HG03521 (cell line): Measurements from ENCODE around the gene SRD5A1.
"Not testable (repeated sequence)": the region's sequence is repeated elsewhere in the genome, so short reads cannot be mapped to it uniquely, and the experiment has no call there.

ENCODE experiments used
- ATAC-seq: cut with Tn5 transposase; IDR thresholded peaks from one replicate; pipeline ENCODE4 v1.9.1; 2021; ENCODE audit warnings: mild to moderate bottlenecking, moderate library complexity; ENCODE audit not compliant: unreplicated experiment

Gene SRD5A1

DNA sequence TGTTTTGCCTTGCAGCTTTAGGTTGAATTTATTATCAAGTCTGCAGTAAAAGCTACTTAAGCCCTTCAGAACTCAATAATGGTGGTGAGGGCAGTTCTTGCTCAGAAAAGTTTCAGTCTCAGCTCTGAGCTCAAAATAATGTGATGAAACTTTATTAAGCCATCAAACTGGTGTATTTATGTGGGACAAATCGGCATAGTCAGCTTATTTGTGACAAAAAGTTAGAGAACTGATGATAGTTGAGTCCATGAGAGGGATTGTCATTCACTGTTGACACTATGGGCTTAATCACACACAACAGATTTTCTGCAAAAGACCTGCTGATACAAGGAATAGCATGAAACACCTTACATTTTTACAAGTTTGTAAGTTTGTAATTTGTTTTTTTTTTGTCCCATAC, 9.4 kb downstream of the SRD5A1 start:
- no peak for ATAC-seq

DNA sequence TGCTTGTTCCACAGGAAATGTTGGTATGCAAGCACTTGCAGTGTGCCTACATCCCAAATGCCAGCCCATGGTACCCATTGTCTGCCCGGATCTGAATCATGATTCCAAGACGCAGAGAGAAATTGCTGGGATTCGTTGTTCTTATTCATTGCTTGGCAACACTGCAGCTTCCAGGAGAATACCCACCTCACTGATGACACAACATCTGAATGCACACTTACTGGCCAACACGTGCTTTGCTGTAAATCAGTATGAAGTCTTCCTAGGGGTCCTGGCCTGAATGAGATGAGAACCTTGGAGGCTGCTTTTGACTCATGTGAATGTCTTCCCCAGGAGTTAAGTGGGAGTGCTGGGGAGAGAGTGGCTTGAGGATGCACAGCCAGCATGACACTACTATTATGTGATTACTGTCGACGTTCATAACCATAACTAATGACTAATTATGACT, 11.6 kb downstream of the SRD5A1 start:
- no peak for ATAC-seq

DNA sequence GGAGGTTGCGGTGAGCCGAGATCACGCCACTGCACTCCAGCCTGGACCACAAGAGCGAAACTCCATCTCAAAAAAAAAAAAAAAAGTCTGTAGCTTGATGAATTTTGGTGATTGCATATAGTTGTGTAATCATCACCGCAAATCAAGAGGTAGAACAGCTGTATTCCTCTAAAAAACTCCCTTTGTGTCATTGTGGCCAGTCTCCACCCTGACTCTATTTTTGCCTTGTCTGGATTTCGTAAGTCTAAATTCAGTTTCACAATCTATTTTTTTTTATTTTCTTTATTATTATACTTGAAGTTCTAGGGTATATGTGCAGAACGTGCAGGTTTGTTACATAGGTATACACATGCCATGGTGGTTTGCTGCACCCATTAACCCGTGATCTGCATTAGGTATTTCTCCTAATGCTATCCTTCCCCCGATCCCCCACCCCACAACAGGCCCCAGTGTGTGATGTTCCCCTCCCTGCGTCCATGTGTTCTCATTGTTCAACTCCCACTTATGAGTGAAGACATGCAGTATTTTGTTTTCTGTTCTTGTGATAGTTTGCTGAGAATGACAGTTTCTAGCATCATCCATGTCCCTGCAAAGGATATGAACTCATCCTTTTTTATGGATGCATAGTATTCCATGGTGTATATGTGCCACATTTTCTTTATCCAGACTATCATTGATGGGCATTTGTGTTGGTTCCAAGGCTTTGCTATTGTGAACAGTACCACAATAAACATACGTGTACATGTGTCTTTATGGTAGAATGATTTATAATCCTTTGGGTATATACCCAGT, 12.5 kb downstream of the SRD5A1 start:
- ATAC-seq, result not testable (repeated sequence)

DNA sequence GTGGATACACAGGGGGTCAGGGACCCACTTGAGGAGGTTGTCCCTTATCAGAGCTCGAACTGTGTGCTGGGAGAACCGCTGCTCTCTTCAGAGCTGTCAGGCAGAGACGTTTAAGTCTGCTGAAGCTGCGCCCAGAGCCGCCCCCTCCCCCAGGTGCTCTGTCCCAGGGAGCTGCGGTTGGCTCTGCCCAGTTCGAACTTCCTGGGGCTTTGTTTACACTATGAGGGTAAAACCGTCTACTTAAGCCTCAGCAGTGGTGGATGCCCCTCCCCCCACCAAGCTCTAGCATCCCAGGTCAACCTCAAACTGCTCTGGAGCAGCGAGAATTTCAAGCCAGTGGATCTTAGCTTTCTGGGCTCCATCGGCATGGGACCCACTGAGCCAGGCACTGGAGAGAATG, 15.9 kb downstream of the SRD5A1 start:
- no peak for ATAC-seq

DNA sequence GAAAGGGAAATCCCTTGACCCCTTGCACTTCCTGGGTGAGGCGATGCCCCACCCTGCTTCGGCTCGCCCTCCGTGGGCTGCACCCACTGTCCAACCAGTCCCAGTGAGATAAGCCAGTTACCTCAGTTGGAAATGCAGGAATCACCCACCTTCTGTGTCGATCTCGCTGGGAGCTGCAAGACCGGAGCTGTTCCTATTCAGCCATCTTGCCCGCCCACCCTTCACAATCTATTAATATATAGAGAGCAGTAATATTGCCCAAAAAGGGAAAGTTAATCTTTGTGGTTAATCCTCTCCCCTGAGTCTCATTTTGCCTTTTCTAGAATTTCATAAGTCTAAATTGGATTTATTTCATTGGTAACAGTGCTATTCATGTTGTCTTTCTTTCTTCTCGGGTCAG, 16.4 kb downstream of the SRD5A1 start:
- no peak for ATAC-seq

DNA sequence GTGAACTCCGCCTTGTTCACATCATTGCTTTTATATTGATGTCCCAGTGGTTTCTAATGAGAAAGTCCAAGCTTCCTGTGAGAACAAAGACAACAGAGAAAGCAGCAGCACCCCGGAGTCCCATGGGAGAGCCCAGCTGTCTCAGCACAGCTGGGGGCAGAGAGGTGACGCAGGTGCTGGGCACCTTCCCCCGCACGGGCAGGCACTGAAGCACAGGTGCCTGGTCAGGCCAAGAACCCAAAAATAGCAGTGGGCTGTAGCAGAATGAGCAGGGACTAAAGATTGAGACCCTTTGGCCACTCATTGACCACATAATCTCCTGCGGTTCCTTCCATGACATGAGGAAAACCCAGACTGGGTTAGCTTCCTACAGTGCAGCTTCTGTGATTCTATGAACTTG, 18.8 kb downstream of the SRD5A1 start:
- peak; percentile 95 for ATAC-seq

DNA sequence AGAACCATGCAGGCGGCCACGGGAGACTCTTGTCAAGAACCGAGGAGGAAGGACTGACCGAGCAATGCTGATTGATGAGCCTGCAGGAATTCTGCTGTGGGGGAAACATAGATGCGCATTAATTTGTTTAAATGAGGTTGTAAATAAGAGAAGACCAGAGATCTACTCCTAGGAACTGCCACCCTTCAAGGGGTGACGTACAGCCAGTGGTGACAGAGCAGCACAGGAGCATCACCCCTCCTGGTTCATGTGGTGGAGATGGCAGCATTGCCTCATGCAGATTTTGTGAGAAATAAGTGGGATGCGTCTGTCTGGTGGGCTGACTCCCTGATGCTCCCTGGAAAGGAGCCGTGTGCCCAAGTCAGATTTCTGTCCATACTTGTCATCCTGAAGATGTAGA, 22.2 kb downstream of the SRD5A1 start:
- no peak for ATAC-seq

DNA sequence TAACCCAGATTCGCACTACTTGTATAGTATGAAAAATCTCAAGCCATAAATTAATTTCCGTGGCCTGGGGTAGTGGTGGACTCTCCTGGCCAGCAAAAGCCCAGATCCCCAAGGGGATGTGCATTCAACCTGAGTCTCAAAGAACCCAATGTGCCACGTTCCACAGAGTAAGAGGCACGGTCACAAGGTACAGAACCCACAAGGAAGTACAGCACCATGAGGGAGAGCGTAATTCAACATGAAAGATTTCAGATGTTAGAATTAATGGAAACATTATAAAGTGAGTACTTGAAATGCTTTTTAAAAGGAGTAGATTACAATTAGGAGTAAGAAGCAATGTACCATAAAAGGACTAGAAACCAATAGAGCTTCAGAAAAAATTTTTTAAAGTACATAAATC, 23.4 kb downstream of the SRD5A1 start:
- ATAC-seq, result no peak

DNA sequence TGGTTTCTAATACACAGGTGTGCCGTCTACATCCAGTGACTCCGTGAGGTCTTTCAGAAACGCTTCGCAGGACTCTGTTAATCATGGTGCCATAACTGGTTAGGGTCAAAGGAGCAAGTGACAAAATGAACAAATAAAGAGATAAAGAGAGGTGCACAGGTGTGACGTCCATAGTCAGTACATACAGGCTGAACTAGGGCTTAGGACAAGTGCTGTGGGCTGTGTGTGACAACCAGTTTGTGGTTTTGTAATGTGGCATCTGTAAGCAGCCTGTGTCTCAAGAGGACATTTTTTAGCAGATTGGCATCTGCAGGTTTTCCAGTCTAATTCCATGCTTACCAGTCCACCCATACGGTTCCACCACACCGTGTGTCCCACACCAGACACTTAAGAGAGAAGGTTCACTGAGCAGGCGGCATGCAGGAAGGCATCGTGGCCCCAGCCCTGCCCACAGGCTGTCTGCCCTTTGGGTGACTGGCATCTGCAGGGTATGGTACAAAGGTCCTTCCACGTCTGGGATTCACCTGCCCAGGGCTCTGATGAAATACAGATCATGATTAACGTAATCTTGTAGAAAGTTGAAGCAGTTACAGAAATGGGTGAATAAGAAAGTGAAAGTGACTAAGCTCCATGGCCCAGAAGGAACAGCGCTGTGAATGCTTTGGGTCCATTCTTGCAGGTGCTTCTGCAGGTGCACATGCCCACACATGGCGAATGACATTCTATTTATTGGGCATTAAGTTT, 26.9 kb downstream of the SRD5A1 start:
- ATAC-seq, result peak; percentile 64

DNA sequence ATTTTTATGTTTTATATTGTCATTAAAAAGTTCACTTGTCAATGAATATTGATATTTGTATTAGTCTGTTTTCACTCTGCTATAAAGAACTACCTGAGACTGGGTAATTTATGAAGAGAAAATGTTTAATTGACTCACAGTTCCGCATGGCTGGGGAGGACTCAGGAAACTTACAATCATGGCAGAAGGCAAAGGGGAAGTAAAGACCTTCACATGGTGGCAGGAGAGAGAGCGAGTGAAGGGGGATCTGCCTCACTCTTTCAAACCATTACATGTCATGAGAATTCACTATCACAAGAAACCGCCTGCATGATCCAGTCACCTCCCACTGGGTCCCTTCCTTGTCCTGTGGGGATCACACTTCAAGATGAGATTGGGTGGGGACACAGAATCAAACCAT, 27.4 kb downstream of the SRD5A1 start:
- peak; percentile 37 for ATAC-seq

DNA sequence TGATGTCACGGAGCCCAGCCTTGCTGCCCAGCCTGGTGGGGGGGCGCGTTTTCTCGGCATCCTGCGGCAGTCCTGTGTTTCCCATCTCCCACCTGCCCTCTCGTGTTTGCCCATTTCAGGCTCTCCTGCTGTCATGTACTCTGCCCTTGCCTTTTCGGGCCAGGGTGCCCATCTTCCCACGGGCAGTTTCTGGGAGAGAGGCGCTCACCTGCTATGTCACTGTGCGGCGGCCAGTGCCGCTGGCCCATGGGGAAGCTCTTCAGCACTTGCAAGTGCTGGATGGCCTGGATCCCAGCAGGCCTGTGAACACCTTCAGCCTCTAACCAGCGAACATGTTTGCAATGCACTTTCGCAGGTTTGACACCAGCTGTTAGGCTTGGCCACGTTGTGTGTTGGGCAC, 33.5 kb downstream of the SRD5A1 start:
- no peak for ATAC-seq

DNA sequence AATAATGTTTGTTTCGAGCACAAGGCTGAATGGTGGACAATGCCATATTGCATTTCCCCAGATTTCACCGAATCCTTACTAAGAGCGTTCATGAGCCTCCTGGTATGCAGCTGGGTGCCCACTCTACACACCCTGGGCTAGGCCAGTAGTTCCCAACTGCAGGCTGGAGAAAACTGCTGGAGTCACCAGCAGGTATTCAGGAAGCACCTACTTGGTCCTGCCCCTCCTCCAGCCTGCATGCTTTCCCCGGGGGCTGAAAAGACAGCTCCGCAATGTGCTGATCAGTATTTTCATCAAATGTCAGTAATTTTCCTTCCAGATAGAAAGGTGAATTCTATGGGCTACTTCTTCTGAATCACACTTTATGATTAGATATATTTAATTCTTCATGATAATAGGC, 34.4 kb downstream of the SRD5A1 start:
- ATAC-seq, result no peak

DNA sequence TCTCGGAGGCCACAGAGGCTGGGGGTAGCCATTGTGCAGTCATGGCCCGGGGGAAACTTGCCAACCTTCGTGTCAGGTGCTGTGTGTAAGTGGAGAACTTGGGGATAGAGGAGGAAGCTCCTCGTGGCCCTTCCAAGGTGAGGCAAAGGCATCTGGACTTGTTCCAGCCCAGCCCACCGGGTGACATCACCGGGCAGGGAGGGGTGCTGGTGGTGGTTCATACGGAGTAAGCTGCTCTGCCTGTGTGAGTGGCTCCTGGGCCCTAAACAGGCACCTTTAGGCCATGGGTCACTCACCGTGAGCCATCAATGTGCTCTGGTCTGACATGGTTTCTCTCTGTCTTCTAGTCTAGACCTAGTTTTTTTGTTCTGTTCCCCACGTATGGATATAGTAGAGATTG, 35.5 kb downstream of the SRD5A1 start:
- not testable (repeated sequence) for ATAC-seq

DNA sequence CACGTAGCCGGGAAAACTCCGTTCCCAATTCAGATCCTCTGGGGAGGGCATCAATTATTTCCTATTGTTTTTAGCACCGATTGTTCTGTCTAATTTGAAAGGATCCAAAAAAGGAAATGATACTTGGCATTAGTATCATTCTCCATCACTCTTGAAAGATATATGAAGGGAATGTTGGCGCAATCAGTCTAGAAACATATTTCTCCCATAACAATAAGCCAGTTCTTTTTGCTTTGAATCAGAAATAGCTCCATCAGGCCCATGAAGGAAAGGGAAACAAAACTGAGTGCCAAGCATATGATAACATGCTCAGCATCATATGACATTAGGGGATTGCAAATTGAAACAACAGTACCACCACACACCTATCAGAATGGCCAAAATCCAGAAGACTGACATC, 39.8 kb downstream of the SRD5A1 start:
- no peak for ATAC-seq

DNA sequence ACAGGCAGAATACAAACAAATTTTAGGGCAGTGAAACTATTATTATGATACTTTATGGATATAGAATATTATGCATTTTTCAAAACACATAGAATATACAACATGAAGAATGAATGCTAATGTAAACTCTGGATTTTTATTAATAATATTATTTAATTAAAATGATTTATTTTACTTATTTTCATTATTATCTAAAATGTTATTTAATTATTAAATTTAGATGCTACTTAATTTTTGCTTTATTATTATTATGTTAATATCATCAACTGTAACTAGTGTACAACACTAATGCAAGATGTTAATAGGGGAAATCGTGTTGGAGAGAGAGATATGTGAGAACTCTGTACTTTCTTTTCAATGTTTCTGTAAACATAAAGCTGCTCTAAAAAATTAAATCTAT, 40.7 kb downstream of the SRD5A1 start:
- ATAC-seq, result no peak

DNA sequence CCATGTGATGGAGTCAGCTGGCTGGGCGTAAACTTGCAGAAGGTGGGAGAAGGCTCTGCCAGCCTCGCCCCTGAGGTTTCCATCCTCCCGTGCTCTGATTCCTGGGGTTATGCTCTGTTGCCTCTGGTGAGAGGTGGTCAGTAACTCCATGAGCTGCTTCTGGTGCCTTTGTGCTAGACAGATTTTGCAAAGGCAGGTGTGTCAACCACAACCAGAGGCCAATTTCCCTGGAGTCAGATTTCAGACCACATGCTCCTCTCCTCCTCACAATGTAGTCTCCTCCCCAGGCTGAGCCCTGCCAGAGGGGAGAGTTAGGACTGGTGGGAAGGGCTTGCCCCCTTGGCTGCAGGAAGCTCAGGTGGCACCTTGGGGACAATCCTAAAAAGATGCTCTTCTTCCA, 41.2 kb downstream of the SRD5A1 start:
- no peak for ATAC-seq

DNA sequence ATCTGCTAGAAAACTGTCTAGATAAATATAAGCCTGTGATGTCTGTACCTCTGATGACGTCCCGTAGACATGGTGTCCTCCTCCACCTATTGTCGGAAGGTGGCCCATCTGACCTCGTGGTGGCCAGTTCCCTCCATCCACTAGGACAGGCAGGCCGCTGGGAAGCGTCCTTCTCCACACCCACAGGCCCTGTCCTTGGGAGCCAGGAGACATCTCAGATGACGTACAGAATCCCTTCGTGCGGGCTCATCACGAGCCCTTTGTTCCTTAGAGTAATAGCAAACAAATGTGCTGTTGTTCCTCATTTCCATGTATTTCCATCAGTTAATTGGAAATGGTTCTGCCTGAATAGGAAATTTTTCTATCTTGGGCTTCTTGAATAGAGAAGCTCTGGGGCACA, 41.6 kb downstream of the SRD5A1 start:
- no peak for ATAC-seq

DNA sequence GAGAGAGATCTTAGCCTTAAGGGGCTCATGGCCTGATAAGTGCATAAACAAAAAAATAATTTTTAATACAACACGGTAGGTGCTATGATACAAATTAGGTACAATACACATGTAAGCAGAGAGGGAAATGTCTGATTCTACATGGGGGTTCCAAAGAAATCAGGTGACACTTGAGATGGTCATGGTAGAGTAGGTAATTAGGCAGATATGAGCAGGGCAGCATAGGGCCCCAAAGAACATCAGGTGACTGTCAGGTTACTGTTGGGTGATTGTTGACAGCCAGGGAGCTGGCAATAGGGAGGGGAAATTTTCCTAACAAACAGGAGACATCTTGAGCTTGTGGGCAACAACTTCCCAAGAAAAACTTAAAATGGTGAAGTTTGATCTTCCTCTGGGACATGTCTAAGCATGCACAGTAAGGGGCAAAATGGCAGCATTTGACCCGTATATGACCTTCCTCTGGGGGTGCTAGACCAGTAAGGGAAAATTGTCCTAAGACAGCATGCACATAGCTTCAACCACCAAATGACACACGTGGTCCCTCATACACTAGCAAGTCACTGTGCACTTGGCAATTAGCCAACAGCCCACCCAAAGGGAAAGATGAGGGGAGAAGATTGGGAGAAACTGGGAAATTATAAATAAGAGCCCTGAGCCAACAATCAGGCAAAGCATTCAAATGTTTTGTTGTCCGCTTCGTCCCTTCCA, 42.7 kb downstream of the SRD5A1 start:
- ATAC-seq, result no peak

DNA sequence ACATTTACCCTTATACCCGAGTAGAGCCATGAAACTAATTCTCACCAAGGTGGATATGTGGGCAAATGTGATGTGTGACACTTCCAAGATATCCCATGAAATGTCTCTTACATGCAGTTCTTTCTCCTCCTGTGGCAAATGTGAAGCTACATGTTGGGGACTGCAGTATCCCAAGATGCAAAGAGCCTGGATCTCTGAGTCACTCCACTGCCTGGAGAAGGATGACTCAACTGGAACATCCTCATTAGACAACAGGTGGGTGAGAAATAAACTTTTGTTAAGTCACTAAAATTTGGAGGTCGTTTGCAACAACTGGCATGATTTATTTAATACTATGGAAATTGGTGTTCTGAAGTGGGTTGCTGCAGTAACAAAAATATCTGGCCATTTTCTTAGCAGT, 43.5 kb downstream of the SRD5A1 start:
- no peak for ATAC-seq

DNA sequence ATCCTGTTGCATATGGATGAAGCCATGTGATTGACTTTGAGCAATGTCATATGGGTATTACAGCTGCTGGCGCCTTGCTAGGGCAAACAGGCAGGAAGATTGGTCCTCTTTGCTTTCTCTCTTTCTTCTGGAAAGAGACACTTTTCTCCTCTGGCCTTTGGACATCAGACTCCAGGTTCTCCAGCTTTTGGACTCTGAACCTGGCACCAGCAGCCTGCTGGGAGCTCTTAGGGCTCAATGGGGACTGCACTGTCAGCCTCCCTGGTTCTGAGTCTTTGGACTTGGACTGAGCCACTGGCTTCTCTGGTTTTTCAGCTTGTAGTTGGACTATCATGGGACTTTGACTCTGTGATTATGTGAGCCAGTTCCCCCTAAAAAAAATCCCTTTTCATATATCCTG, 45.1 kb downstream of the SRD5A1 start:
- no peak for ATAC-seq

DNA sequence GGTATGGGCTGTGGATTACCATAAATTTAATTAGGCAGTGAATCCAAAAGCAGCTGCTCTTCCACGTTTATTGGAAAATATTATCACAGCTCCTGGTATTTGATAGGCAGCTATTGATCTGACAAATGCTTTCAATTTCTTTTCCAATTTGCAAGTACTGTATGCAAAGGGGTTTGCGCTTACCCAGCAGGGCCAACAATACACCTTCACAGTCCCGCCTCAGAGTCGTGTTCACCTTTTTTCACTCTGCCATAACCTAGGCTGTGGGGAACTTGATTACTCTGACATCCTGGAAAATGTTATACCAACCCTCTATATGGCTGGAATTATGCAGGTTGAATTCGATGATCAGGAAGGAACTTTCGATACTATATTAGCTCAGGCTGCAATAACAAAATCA, 47.7 kb downstream of the SRD5A1 start:
- ATAC-seq, result no peak

DNA sequence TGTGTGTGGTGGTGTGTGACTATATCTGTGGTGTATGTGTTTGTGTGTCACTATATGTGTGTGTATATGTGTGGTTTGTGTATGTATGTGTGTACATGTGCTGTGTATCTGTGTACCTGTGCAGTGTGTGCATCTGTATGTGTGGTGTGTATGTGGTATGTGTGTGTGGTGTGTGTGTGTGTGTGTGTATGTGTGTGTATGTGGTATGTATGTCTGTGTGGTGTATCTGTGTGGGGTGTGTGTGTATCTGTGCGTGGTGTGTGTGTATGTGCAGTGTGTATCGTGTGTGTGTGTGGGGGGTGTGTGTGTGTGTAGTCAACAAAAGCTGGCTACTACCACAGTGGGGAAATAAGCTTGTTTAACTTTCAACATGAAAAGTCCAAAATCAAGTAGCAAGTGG, 48.4 kb downstream of the SRD5A1 start:
- ATAC-seq, result no peak
